HG02840 (cell line): Measurements from ENCODE around the gene RAB40A.
"Not testable (repeated sequence)": the region's sequence is repeated elsewhere in the genome, so short reads cannot be mapped to it uniquely, and the experiment has no call there.

Source experiments
- ATAC-seq: cut with Tn5 transposase; IDR thresholded peaks from one replicate; pipeline ENCODE4 v1.9.1; 2021; ENCODE audit warnings: mild to moderate bottlenecking, moderate library complexity, moderate number of reproducible peaks; ENCODE audit not compliant: unreplicated experiment, low FRiP score

Gene RAB40A

DNA sequence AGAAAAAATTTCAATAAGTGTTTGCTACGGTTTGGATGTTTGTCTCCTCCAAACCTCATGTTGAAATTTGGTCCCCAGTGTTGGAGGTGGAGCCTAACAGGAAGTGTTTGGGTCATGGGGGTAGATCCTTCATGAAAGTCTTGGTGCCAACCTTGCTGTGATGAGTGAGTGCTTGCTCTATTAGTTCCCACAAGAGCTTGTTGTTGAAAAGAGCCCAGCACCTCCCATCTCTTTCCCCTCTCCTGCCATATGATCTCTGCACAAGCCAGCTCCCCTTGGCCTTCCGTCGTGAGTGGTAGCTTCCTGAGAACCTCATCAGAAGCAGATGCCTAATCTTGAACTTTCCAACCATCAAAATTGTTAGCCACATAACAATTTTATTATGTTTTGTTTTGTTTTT is 10.3 kb upstream of the RAB40A start:
- no peak for ATAC-seq

DNA sequence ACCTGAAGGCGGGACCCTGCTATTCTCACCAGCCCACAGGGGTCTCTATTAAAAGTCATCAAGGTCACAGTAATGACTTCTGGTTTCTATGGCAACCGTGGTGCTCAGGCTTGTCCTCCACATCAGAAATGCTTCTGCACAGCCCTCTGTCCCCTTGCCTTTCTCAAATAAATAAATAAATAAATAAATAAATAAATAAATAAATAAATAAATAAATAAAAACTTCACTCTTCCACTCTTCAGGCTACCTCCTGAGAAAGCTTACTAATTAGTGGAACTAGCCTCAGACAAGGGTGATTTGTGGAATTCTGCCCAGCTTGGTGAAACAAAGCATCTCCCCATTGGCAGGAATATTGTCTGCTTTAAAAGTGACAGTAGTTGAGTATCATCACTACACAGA is 5.5 kb upstream of the RAB40A start:
- ATAC-seq: no peak

DNA sequence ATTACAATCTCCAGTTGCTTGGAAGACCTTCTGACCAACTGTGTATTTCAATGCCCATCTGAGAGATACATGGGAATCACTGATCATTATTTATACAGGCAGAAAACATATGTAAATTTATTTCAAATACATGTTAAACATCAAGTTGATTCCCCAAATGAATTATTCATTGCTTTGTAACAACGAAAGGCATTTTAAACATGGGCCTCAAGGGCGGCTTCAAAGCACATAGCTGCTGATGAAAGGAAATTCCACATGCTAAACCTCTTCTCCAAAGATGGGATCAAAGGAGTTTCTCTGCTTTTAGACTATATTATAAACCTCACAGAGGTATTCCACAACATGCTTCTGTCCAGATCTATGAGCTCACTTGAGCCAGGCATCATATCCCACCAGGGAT is 4.3 kb upstream of the RAB40A start:
- ATAC-seq: no peak

- ATAC-seq: no peak
Observed at GRCh38 chrX:103520386-103520785, 1.1 kb upstream of the RAB40A start.

GRCh38 chrX:103518571-103518970 is 718 bp downstream of the RAB40A start:
- no peak for ATAC-seq

- no peak for ATAC-seq
Observed at GRCh38 chrX:103517246-103517645, 2.0 kb downstream of the RAB40A start.

- no peak for ATAC-seq
Observed at GRCh38 chrX:103513476-103514108, 5.7 kb downstream of the RAB40A start.

GRCh38 chrX:103513067-103513466 is 6.2 kb downstream of the RAB40A start:
- ATAC-seq: no peak

DNA sequence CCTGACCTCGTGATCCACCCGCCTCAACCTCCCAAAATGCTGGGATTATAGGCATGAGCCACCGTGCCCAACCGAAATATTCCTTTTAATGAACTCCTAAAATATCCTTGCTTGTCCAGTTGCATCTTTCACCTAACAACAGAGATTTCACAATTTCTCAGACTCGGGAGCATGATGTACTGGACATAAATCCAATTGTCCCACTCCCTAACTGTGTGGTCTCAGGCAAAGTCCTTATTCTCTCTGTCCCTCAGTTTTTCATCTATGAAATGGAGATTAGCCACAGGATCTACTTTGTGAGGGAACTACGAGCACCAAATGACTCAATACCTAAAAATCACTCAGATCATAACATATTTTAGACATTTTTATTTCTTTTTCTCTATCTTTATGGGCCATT is 9.3 kb downstream of the RAB40A start:
- no peak for ATAC-seq

DNA sequence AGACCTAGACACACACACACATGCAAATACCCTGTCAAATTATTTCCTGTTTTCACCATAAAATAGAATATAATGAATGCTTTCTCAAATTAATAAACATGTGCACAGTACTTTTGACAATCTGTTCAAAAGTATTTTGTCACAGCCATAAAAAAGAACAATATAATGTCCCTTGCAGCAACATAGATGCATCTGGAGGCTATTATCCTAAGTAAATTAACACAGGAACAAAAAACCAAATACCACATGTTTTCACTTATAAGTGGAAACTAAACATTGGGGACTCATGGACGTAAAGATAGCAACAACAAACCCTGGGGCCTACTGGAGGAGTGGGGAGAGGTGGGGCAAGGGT is 15.5 kb downstream of the RAB40A start:
- ATAC-seq: no peak

- ATAC-seq: no peak
Observed at GRCh38 chrX:103503163-103503852, 16.0 kb downstream of the RAB40A start.

- no peak for ATAC-seq
Observed at GRCh38 chrX:103498786-103499185, 20.5 kb downstream of the RAB40A start.

- ATAC-seq: no peak
Observed at GRCh38 chrX:103495786-103496185, 23.5 kb downstream of the RAB40A start.

DNA sequence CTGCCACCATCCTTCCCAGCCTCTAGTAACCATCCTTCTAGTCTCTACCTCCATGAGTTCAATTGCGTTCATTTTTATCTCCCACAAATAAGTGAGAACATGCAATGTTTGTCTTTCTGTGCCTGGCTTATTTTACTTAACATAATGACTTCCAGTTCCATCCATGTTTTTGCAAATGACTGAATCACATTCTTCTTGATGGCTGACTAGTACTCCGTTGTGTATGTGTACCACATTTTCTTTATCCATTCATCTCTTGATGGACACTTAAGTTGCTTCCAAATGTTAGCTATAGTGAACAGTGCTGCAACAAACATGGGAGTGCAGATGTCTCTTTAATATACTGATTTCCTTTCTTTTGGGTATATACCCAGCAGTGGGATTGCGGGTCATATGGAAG is 25.7 kb downstream of the RAB40A start:
- not testable (repeated sequence) for ATAC-seq

DNA sequence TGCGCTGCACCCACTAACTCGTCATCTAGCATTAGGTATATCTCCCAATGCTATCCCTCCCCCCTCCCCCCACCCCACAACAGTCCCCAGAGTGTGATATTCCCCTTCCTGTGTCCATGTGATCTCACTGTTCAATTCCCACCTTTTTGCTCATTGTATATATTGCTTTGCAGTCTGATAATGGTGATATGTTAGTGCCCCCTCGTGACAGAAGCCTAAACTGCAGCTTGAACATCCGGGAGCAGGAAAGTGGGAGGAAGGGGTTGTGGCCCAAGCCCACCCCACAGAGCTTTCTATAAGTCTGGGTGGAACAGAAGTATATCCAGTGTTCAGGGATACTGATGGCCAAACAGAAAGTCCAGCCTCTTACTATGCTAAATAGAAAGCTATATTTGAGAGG is 29.6 kb downstream of the RAB40A start:
- not testable (repeated sequence) for ATAC-seq

- no peak for ATAC-seq
Observed at GRCh38 chrX:103488794-103489193, 30.5 kb downstream of the RAB40A start.

DNA sequence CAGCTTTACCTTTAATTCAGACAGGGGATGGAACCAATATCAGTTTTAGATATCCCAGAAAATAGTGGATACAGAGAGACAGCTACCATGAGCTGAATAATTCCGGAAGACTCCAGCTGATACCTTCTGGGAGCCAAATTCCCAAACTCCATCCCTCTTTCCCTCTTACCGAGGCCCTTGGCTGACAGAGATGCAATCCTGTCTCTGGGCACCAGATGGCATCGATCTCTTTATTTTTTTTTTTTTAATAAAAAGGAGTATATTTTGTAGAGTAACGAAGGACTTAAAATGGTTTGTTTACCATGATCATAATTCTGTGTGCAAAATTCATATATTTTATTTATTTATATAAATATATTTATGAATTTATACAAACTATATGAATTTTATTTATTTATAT is 31.0 kb downstream of the RAB40A start:
- no peak for ATAC-seq

- ATAC-seq: no peak
Observed at GRCh38 chrX:103483720-103484119, 35.6 kb downstream of the RAB40A start.

- no peak for ATAC-seq
Observed at GRCh38 chrX:103480526-103480925, 38.8 kb downstream of the RAB40A start.

- ATAC-seq: no peak
Observed at GRCh38 chrX:103477496-103477895, 41.8 kb downstream of the RAB40A start.

GRCh38 chrX:103475381-103475780 is 43.9 kb downstream of the RAB40A start:
- no peak for ATAC-seq

GRCh38 chrX:103469977-103470376 is 49.3 kb downstream of the RAB40A start:
- not testable (repeated sequence) for ATAC-seq
